Testis (tissue), 2 donors: ENCODE measurements around the gene HNRNPA3.

Source experiments
- POLR2A ChIP-seq: fragments of 450-650 bp; IDR thresholded peaks from one replicate; pipeline ENCODE4 v1.6.1; 2017; ENCODE audit warnings: antibody characterized with exemption, mild to moderate bottlenecking, moderate library complexity
- TF ChIP-seq, protein P1 (sequence below), 3 experiments: fragments of 450-650 bp in 2 of 3; fragments of 200-600 bp in 1 of 3; sonication (generic) in 1 of 3; IDR thresholded peaks; one replicate each; pipeline ENCODE4 v1.5.1; 2016 to 2019; ENCODE audit warnings: antibody characterized with exemption in 3 of 3, mild to moderate bottlenecking in 2 of 3, moderate library complexity in 1 of 3

GRCh38 chr2:177174486-177174885 lies 38.1 kb upstream of the HNRNPA3 start:
- TF ChIP-seq, protein P1, sequence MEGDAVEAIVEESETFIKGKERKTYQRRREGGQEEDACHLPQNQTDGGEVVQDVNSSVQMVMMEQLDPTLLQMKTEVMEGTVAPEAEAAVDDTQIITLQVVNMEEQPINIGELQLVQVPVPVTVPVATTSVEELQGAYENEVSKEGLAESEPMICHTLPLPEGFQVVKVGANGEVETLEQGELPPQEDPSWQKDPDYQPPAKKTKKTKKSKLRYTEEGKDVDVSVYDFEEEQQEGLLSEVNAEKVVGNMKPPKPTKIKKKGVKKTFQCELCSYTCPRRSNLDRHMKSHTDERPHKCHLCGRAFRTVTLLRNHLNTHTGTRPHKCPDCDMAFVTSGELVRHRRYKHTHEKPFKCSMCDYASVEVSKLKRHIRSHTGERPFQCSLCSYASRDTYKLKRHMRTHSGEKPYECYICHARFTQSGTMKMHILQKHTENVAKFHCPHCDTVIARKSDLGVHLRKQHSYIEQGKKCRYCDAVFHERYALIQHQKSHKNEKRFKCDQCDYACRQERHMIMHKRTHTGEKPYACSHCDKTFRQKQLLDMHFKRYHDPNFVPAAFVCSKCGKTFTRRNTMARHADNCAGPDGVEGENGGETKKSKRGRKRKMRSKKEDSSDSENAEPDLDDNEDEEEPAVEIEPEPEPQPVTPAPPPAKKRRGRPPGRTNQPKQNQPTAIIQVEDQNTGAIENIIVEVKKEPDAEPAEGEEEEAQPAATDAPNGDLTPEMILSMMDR (IDR thresholded peaks at IDR 0.05) = no peak
- no peak for TF ChIP-seq POLR2A
